ENCODE results near the gene FOXJ1.

FOXJ1 gene

GRCh38 chr17:76160896-76161528 lies 20.0 kb upstream of the FOXJ1 start:
- no peak for DNase-seq (ENCODE audit: low spot score)

- DNase-seq (ENCODE audit: low spot score), result no peak
Observed at GRCh38 chr17:76159157-76159556, 18.1 kb upstream of the FOXJ1 start.

- no peak for DNase-seq (ENCODE audit: low spot score)
Observed at GRCh38 chr17:76157759-76158158, 16.7 kb upstream of the FOXJ1 start.

- DNase-seq (ENCODE audit: low spot score), result no peak
Observed at GRCh38 chr17:76156662-76156991, 15.6 kb upstream of the FOXJ1 start.

GRCh38 chr17:76155988-76156661 lies 15.1 kb upstream of the FOXJ1 start:
- no peak for DNase-seq (ENCODE audit: low spot score)

- DNase-seq (ENCODE audit: low spot score), result no peak
Observed at GRCh38 chr17:76154936-76155845, 14.1 kb upstream of the FOXJ1 start.

- no peak for DNase-seq (ENCODE audit: low spot score)
Observed at GRCh38 chr17:76154292-76154691, 13.2 kb upstream of the FOXJ1 start.

GRCh38 chr17:76153640-76154039 lies 12.6 kb upstream of the FOXJ1 start:
- no peak for DNase-seq (ENCODE audit: low spot score)

- no peak for DNase-seq (ENCODE audit: low spot score)
Observed at GRCh38 chr17:76153202-76153601, 12.2 kb upstream of the FOXJ1 start.

- no peak for DNase-seq (ENCODE audit: low spot score)
Observed at GRCh38 chr17:76152591-76152990, 11.5 kb upstream of the FOXJ1 start.

GRCh38 chr17:76151896-76152454 lies 10.9 kb upstream of the FOXJ1 start:
- DNase-seq (ENCODE audit: low spot score), result peak; percentile 30

- DNase-seq (ENCODE audit: low spot score), result no peak
Observed at GRCh38 chr17:76150712-76151622, 9.9 kb upstream of the FOXJ1 start.

GRCh38 chr17:76149214-76149613 lies 8.2 kb upstream of the FOXJ1 start:
- DNase-seq (ENCODE audit: low spot score), result no peak

- DNase-seq (ENCODE audit: low spot score), result no peak
Observed at GRCh38 chr17:76148015-76148326, 6.9 kb upstream of the FOXJ1 start.

- DNase-seq (ENCODE audit: low spot score), result no peak
Observed at GRCh38 chr17:76147211-76148014, 6.4 kb upstream of the FOXJ1 start.

GRCh38 chr17:76146053-76146851 lies 5.2 kb upstream of the FOXJ1 start:
- peak; percentile 17 for DNase-seq (ENCODE audit: low spot score)

- peak; percentile 53 for DNase-seq (ENCODE audit: low spot score)
Observed at GRCh38 chr17:76145231-76146052, 4.4 kb upstream of the FOXJ1 start.

GRCh38 chr17:76142585-76143041 lies 1.6 kb upstream of the FOXJ1 start:
- DNase-seq (ENCODE audit: low spot score), result no peak

GRCh38 chr17:76142039-76142584 lies 1.1 kb upstream of the FOXJ1 start:
- DNase-seq (ENCODE audit: low spot score), result no peak

Measured in CD4-positive, alpha-beta T cell treated with Interleukin-15 for 4 hours (primary cell).